Measurements from ENCODE around the gene GATA2.
A peak's percentile ranks its signal among the peaks of the same experiment; 100 is the strongest.

The GATA2 gene

GRCh38 chr3:128496602-128497304, 3.8 kb upstream of the GATA2 start:
- DNase-seq: peak in 1 of 2 donors; percentile 64
- Histone ChIP-seq H3K9me3 (no peaks in the 10 kb centered on the region), H3K36me3 (no peaks in the 10 kb centered on the region), H3K27me3 (peaks cover 0 to 96% of the 10 kb centered on the region in 2 donors), H3K27ac (no peak overlapping the region), H3K4me3 (peak overlapping the region in 1 of 2 donors; percentile 54), H3K4me1 (peaks cover 0 to 34% (median 26%) of the 10 kb centered on the region in 4 donors)
- TF ChIP-seq CTCF (IDR thresholded peaks at IDR 0.05): no peak
- intact Hi-C loops (cut with DNase I; ENCODE audit: low total_unique reads): loop anchor here (2.0 kb wide), 1 partner anchor 70 kb away; no protein-coding TSS in a partner anchor

GRCh38 chr3:128496019-128496601, 3.1 kb upstream of the GATA2 start:
- intact Hi-C loops (cut with DNase I; ENCODE audit: low total_unique reads): loop anchor here (2.0 kb wide), 1 partner anchor 69 kb away; no protein-coding TSS in a partner anchor
- Histone ChIP-seq H3K9me3 (no peaks in the 10 kb centered on the region), H3K27ac (no peak overlapping the region), H3K4me3 (no peak overlapping the region), H3K36me3 (no peaks in the 10 kb centered on the region), H3K4me1 (peaks cover 0 to 38% (median 30%) of the 10 kb centered on the region in 4 donors), H3K27me3 (peaks cover 3 to 96% of the 10 kb centered on the region in 2 donors)
- no peak for TF ChIP-seq CTCF (IDR thresholded peaks at IDR 0.05)
- DNase-seq: peak; percentile 13 to 57

- TF ChIP-seq CTCF (IDR thresholded peaks at IDR 0.05): no peak
- DNase-seq: peak; percentile 20 to 54
- no peak overlapping the region for H3K4me3 ChIP-seq
- no peak overlapping the region for H3K27ac ChIP-seq
- peaks cover 9 to 96% of the 10 kb centered on the region in 2 donors for H3K27me3 ChIP-seq
- peaks cover 0 to 43% (median 31%) of the 10 kb centered on the region in 4 donors for H3K4me1 ChIP-seq
- no peaks in the 10 kb centered on the region for H3K36me3 ChIP-seq
- no peaks in the 10 kb centered on the region for H3K9me3 ChIP-seq
- intact Hi-C loops (cut with DNase I; ENCODE audit: low total_unique reads): no loop called here
These were observed 2.5 kb upstream of the GATA2 start for GRCh38 chr3:128495435-128495970.

- Histone ChIP-seq H3K36me3 (no peaks in the 10 kb centered on the region), H3K4me3 (no peak overlapping the region), H3K9me3 (no peaks in the 10 kb centered on the region), H3K27me3 (peaks cover 12 to 96% of the 10 kb centered on the region in 2 donors), H3K27ac (no peak overlapping the region), H3K4me1 (peaks cover 0 to 55% (median 41%) of the 10 kb centered on the region in 4 donors)
- DNase-seq: no peak
- no peak for TF ChIP-seq CTCF (IDR thresholded peaks at IDR 0.05)
- intact Hi-C loops (cut with DNase I; ENCODE audit: low total_unique reads): no loop called here
These were observed 1.3 kb upstream of the GATA2 start for GRCh38 chr3:128494367-128494650.

GRCh38 chr3:128493570-128494366, 767 bp upstream of the GATA2 start:
- no peaks in the 10 kb centered on the region for H3K36me3 ChIP-seq
- H3K9me3 ChIP-seq: no peaks in the 10 kb centered on the region
- H3K4me1 ChIP-seq: peaks cover 0 to 60% (median 46%) of the 10 kb centered on the region in 4 donors
- peak; percentile 18 to 51 for DNase-seq
- TF ChIP-seq CTCF (IDR thresholded peaks at IDR 0.05): no peak
- H3K4me3 ChIP-seq: no peak overlapping the region
- intact Hi-C loops (cut with DNase I; ENCODE audit: low total_unique reads): no loop called here
- H3K27ac ChIP-seq: no peak overlapping the region
- peaks cover 12 to 96% of the 10 kb centered on the region in 2 donors for H3K27me3 ChIP-seq

Data from tibial artery (tissue), 4 donors.